ENCODE results near the gene SELENOI.
"Not testable (repeated sequence)": the region's sequence is repeated elsewhere in the genome, so short reads cannot be mapped to it uniquely, and the experiment has no call there.

SELENOI gene, protein sequence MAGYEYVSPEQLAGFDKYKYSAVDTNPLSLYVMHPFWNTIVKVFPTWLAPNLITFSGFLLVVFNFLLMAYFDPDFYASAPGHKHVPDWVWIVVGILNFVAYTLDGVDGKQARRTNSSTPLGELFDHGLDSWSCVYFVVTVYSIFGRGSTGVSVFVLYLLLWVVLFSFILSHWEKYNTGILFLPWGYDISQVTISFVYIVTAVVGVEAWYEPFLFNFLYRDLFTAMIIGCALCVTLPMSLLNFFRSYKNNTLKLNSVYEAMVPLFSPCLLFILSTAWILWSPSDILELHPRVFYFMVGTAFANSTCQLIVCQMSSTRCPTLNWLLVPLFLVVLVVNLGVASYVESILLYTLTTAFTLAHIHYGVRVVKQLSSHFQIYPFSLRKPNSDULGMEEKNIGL

DNA sequence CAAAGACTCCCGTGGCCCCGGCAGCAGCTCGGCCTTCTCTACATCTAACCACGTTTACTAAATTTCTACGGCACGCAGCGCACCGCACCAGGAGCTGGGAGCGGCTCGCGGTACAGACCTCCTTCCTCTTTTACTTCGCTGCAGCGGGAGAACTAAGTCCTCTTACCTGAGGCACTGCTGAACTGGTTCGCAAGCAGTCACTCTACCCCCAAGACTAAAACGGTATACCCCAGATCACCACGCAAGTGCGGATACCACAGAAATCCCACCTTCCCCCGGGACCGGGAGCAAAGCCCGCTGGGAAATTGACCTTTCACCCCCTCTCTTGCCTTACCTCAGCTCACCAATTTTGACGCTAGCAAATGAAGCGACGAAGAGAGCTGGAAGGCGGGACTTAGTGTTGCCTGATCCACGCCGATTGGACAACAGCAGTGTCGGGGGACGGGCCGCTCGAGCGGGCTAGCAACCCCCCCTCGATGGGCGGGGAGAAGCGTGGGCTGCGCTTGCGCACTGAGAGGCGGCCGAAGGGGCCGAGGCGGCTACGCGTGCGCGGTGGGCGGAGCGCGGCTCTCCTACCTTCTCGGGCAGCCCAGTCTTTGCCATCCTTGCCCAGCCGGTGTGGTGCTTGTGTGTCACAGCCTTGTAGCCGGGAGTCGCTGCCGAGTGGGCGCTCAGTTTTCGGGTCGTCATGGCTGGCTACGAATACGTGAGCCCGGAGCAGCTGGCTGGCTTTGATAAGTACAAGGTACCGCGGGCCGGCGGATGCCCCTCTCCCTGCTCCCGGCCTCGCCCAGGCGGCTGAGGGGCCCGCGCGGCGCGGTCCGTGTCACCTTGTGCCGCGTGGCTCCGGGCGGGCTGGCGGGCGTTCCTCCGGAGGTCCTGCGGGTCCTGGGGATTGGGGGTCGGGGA, at the start of gene SELENOI:
TSS of gene SELENOI (plus strand) at position 599 of the 909 bp plus-strand sequence. CDS start at position 689, 90 bp downstream.
- DNase-seq, result peak; percentile 100

DNA sequence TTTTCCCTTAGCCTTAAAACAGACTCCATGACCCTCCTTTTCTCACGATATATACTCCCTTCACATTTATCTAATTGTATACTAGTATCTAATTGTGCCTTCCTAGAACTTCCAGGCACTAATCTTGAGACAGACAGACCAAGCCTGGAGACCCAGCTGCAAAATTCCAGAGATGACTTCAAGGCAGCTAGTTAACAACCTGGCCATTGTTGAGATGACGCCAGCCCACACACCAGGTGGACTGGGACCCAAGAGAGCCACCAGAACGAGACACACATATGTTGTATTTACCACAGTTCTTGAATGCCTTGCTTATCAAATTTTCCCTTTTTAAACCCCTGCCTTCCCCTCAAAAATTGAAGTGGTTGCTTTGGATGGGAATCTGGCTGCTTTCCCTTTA, 48.9 kb upstream of the SELENOI start:
- no peak for DNase-seq

DNA sequence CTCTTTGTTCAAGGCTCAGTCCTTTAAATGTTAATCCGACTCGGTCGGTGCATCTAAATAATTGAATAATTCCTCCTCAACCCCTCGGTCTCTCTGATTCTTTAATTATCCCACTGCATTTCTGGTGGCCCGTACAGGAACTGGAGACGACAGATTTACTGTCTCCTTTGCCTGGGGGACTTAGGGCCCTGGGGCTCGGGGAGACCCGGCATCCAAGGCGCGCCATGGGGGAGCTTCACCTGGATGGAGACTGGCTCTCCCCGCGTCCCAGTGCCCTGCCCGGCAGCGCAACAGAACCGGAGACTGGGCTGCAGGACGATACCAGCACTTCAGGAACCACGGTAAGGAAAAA, 47.7 kb upstream of the SELENOI start:
- DNase-seq, result no peak

DNA sequence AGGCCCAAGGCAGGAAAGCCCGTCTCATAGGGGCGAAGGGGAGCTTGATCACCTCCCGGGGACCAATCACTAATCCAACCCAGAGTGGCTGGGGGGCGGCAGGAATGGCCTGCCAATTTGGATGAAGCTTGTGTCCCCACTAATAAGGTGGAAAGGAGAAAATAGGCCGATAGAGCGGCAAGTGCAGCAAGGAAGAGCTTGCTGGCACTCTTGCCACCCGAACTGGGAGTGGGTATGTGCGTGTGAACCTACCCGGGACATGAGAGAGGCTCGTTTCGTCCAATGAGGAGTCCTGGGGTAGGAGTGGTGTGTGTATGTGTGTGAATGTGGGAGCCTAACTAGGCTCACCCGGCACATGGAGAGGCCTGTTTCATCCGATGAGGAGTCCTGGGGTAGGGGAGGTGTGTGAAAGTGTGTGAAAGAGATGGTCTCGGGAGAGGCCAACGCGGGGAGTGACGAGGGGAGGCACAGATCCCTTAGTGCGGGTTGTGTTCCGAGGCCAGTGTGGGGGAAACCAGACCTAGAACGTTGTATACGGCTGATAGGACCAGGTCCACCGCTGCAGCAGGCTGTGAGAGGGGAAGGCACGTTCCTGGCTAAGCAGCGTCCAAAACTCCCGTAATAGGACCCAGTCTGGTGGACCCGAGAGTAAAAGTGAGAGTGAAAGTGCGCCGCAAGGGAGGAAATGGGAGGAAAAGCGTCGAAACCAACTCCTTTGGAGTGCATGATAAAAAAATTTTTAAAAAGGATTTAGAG, 47.1 kb upstream of the SELENOI start:
- DNase-seq, result peak; percentile 37

DNA sequence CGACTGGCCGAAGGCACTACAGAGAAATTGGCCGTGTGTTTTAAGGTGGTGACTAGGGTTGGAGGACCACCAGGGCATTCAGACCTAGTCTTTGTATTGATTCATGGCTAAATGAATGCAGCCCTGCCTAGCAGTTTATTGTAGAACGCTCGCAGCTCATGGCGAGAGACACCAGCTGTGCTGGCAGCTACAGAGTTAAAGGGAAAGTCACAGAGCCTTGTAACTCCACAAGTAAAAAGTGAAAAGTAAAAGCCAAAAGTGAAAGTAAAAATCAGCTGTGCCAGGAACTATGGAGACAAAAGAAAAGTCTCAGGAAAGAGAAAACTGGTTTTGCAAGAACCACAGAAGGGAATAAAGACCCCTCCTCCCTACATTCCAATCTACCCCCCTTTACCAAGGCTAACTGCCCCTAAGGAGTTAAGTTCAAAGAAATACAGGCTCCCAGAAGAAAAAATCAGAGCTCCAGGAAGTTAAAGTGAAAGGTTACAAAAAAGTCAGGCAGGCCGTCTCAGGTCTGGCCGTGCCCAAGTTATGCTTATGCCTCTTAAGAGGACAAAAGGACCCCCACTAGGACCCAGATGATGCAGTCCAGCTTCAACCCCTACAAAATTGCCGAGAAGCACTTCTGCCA, 46.4 kb upstream of the SELENOI start:
- DNase-seq, result peak; percentile 37

DNA sequence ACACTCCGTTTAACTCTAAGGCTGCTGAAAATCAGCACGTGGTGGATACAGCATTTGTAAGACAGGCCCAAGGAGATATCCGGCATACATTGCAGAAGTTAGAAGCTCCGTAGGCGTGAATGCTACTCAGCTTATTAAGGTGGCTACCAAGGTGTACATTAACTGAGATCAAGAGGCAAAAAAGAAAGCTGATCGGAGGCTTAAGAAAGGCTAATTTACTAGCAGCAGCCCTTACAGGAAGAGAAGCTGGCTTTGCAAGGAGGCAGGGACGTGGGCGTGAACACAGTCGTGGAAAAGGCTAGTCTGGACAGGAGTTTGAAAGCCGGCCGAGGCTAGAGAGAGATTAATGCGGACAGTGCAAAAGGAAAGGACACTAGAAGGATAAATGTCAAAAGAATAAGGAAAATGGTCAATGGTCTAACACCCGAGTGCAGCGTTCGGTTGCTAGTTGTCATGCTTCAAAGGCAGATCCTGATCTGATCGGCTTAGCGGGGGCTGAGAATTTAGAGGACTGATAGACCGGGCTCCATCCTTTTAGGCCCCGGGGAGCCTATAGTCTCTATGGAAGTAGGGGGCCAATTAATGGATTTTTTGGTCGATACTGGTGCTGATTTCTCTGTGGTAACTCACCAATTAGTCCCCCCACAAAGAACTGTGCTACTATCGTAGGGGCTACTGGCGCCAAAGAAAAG, 45.6 kb upstream of the SELENOI start:
- peak; percentile 27 for DNase-seq

DNA sequence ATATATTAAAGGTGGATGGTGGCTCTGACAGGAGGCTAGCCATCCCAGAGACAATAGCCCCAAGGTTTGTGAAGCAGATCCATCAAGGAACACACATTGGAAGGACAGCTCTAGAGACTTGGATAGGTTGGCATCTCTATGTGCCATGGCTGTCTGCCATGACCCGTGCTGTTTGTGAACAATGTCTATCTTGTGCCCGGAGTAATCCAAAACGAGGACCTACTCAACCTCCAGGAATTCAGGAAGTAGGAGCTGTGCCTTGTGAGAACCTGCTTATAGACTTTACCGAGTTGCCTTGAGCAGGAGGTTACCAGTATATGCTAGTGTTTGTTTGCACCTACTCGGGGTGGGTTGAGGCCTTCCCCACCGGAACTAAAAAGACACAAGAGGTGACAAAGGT, 43.1 kb upstream of the SELENOI start:
- DNase-seq, result no peak

DNA sequence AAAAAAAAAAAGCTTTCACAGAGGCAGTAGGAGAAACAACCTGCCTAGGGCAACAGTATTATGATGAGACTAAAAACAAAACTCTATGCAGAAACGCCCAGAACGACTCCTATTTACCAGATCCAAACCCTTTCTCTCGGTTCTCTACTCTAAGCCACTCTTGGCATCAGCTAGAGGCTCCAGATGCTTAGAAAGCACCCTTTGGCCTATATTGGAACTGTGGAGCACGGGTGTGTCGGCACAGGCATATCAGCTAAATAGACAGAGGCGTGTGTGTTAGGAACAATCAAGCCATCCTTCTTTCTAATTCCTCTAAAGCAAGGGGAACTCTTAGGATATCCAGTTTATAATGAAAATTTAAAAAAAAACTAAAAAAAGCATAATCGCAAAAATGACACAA, 40.8 kb upstream of the SELENOI start:
- DNase-seq, result not testable (repeated sequence)

DNA sequence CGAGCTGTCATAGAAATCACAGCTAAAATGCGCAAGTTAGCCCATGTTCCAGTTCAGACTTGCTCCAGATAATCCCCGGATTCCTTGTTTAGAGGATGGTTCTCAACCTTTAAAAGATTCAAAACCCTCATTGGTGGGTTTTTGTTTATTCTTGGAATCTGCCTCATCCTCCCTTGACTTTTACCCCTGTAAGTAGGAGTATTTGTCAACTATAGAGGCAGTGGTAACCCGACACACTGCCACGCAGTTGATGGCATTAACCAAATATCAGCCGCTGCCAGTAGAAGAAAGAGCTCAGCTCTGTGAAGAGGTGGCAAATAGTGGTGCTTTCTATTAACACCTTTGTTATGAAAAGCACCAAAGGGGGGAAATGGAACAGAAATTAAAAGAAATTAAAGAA, 40.4 kb upstream of the SELENOI start:
- DNase-seq, result no peak

DNA sequence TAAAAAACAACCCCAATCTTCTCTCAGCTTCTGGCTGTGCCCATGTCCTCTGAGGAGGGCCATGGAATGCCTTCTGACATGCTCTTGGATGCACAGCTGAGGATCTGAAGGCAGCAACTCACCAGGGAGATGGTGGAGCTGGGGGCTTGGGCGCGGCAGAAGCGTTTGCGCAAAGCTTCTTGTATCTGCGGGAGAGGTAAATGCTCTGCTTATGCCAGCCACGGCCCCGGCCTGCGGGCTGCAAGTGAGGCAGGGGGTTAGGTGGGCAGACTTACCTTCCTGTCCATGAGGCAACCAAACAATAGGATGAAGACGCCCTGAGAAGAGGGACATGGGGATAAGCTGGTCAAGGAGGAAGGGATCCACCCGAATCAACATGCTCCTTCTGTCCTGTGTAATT, 36.0 kb upstream of the SELENOI start:
- no peak for DNase-seq

DNA sequence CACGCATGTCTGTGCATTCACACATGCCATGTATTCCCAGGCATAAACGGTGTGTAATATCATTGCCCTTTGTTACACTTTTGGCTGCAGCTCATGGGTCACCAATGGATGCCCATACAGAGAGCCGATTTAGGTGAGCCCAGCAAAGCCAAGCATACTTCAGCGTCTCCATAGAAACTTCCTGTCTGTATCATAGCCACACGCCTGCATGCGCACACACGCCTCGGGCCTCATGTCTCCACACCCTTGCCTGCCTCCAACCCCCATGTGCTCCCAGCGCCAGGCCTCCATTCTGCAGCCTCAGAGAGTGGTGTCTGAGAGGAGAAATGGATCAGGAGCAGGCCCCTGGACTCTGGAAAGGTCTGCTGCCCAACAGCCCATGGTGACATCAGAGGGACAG, 33.5 kb upstream of the SELENOI start:
- DNase-seq, result no peak

DNA sequence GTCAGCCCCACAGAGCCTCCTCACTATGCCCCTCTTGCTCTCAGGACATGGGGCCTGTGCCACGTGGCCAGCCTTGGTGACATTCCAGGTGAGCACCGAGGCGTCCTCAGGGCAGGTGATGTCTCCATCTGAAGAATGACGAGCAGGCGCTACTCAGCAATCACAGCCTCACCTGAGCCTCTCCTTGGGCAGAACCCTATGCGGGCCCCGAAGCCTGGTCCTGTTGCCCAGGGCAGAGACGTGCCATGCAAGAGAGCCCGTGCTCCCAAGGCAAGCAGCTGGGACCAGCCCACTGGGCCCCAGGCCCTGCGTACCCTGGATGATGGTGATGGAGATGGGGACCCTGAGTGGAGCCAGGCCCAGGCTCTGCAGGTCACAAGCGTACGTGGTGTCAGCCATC, 32.5 kb upstream of the SELENOI start:
- no peak for DNase-seq

DNA sequence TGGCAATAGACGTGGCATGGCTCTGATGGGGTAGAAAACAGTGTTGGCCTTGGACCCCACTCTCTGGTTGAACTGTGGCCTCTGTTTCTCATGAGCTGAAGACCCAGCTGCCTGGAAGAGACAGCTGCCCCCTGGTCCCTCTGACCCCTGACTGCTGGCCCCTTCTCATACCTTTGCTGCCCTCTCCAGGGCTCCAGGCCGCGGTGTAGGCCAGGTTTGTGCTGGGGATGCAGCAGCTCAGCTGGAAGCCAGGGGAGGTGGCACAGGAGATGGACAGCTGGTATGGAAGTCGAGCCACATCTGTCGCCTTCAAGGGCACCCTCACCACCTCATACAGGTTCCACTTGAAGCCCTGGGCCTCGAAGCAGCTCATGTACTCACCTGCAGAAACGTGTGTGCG, 31.7 kb upstream of the SELENOI start:
- DNase-seq, result no peak

DNA sequence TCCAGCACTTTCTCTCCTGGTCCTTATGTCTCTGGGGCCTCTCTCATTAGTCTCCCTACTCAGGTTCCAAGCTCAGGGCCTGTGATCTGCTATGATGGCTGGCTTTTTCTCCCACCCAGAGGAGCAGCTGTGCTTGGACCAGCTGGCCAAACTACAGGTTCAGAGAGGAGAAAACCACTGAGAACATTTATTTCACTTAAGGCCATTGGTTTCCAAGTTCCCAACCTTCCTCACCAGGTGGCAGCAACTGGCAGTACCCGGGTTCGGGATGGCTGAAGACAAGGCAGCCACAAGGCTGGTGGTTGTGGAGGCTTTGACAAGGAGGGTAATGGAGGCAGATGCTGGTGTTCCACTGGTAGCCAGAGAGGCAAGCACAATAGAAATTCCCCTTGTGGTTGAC, 29.9 kb upstream of the SELENOI start:
- no peak for DNase-seq

DNA sequence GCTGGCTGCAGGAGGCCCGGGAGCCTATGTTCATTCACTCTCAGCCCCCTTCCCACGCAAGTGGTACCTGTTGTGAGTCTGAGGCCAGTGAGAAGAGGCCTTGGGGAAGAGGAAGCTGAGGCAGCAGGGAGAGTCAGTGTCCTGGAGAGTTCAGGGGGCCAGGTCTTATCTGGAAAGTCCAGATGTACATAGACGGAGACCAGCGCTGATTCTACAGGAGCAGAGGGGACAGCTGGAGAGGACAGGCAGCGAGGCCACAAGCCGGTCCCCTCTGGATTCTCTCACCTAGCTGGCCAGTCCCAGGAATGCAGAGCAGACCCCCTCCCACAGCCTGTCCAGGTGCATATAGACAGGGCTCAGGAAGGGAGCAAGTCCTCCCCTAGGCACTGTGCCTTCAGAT, 29.1 kb upstream of the SELENOI start:
- no peak for DNase-seq

DNA sequence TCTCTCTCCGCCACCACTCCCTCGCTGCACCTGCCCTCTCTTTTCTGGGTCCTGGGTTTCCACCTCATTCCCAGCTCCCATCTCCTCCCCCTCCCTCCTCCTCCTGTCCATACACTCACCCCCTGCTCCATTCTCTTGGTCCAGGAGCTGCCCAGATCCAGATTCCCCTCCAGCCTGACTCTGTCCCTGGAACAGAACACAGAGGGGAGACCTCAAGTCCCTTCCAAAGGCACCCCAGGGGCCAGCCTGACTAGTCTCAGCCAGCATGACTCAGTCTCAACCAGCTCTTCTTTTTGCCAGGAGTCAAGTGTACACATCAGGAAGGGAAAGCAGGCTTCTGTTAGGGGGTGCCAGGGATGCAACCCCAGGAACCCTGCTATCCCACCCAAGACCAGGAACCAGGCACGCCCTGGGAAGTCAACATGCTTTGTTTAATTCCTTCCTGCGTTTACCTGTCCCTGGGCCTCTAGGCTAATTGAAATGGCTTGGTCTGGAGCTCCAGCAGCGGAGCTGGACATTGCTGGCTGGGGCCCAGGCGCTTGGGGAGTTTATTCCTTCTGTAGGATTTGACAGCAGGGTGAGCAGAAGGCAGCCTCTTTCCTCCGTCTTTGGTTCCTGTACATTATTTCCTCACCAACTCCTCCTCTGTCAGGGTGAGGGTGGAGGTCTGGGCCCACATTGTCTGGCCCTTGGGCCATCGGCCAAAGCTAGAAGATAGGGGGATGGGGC, 28.4 kb upstream of the SELENOI start:
- DNase-seq, result no peak

DNA sequence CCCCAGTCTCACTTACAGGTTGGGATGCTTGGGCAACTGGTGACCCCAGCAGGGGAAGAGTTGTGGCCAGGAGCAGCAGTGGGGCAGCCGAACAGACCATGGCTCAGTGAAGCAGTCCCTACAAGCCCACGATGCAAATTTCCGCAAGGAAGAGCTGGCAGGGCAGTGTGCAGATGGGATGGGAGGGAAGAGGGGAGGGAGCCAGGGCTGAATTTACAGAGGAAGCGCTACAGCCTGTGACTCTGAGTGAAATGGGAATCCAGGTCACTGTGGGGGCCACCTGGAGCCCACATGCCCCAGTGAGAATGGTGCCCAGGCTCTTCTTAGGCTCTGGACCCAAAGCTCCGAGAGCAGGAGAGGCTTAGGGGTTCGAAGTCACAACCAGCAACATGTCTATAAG, 27.0 kb upstream of the SELENOI start:
- DNase-seq, result no peak

DNA sequence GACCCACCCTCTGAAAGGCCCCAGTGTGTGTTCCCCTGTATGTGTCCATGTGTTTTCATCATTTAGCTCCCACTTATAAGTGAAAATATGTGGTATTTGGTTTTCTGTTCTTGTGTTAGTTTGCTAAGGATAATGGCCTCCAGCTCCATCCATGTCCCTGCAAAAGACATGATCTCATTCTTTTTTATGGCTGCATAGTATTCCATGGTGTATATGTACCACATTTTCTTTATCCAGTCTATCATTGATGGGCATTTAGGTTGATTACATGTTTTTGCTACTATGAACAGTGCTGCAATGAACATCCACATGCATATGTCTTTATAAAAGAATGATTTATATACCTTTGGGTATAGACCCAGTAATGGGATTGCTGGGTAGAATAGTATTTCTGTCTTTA, 21.5 kb upstream of the SELENOI start:
- not testable (repeated sequence) for DNase-seq

DNA sequence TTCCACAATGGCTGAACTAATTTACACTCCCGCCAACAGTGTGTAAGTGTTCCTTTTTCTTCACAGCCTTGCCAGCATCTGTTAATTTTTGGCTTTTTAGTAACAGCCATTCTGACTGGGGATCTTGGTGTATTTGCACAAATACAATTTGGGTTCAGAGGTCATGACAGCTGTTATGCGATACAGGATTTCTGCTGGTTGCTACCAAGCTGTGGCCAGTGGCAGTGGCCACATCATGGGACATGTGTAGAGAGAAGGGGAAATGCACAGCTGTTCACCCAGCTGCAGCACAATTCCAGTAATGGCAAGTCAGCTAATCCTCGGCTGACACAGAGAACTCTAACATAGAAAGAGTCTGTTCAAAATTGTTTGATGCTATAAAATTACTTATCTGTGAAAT, 21.0 kb upstream of the SELENOI start:
- no peak for DNase-seq

DNA sequence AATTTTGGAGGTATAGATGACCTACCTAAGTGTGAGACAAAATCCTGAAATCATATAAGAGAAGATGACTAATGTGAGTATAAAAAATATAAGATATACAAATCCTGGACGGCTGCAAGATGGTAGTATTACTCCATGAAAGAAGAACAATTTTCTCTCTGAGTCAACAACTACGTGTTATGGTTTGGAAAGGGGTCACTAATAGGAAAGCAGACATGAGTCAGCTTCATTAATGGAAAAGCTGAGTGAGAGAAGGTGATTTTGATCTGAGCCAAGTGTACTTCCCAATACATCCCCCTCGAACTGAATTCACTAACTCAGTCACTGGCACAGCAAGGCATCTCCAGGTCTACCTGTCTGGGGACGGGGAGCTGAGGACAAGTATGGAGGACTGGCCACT, 20.1 kb upstream of the SELENOI start:
- DNase-seq, result no peak

DNA sequence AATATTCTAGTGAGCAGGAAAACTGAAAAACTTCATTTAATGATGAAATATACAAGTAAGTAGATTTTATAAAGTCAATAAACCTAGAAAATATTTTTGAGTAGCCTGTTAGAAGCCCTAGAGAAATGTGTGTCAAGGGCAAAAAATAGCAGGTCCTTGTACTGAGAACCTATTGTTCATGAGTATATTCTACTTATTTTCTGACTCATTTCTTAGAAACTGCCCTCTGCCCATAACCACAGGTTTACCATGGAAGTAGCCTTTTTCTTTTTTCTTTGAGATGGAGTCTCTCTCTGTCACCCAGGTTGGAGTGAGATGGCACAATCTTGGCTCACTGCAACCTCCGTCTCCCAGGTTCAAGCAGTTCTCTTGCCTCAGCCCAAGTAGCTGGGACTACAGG, 19.4 kb upstream of the SELENOI start:
- DNase-seq, result no peak

All from CD4-positive, alpha-beta T cell treated with Interleukin-17A for 1 hour (primary cell).